Glutamatergic neuron (in vitro differentiated cells): ENCODE data around the gene CRHR2. TPM values are rescaled to one million over a fixed set of nuclear protein-coding genes. Genes with fewer than 3 reads are reported as not detected.
A peak's percentile ranks its signal among the peaks of the same experiment; 100 is the strongest.

Experiments used
- DNase-seq: peaks from one replicate; pipeline ENCODE4 v3.0.0; 2022
- H3K27ac Mint-ChIP-seq: one replicate; pipeline ENCODE4 v1.8.0; 2020; ENCODE audit warnings: mild to moderate bottlenecking, mixed read lengths, inconsistent platforms; ENCODE audit not compliant: unreplicated experiment
- H3K27me3 Mint-ChIP-seq: one replicate; pipeline ENCODE4 v1.8.0; 2020; ENCODE audit warnings: mild to moderate bottlenecking, moderate library complexity, mixed read lengths, inconsistent platforms; ENCODE audit not compliant: unreplicated experiment
- H3K36me3 Mint-ChIP-seq: one replicate; pipeline ENCODE4 v1.8.0; 2020; ENCODE audit warnings: mild to moderate bottlenecking, mixed read lengths, inconsistent platforms; ENCODE audit not compliant: unreplicated experiment
- H3K4me1 Mint-ChIP-seq: one replicate; pipeline ENCODE4 v1.8.0; 2020; ENCODE audit warnings: mild to moderate bottlenecking, low read depth, mixed read lengths, inconsistent platforms; ENCODE audit not compliant: unreplicated experiment
- H3K4me3 Mint-ChIP-seq: one replicate; pipeline ENCODE4 v1.8.0; 2020; ENCODE audit warnings: mild to moderate bottlenecking, mixed read lengths, inconsistent platforms; ENCODE audit not compliant: unreplicated experiment
- H3K9me3 Mint-ChIP-seq: one replicate; pipeline ENCODE4 v1.8.0; 2020; ENCODE audit warnings: mild to moderate bottlenecking, moderate library complexity, mixed read lengths, inconsistent platforms; ENCODE audit not compliant: unreplicated experiment
- total RNA-seq: library from RNA; stranded (reverse); fragmentation: NEBNext Ultra II Directional; extraction: Animal tissue kit (Norgen Biotek cat#: 25700); gene quantifications from one replicate; pipeline ENCODE4 v1.2.1, GENCODE V29; 2021; ENCODE audit not compliant: unreplicated experiment
- TF ChIP-seq, protein P1 (sequence below): fragments of 200-600 bp; sonication (generic); IDR thresholded peaks from one replicate; pipeline ENCODE4 v1.5.0; 2021; ENCODE audit not compliant: partially characterized antibody, unreplicated experiment

Gene CRHR2
- total RNA-seq, 1 donor from 2014 or later, result 2.4 TPM

DNA sequence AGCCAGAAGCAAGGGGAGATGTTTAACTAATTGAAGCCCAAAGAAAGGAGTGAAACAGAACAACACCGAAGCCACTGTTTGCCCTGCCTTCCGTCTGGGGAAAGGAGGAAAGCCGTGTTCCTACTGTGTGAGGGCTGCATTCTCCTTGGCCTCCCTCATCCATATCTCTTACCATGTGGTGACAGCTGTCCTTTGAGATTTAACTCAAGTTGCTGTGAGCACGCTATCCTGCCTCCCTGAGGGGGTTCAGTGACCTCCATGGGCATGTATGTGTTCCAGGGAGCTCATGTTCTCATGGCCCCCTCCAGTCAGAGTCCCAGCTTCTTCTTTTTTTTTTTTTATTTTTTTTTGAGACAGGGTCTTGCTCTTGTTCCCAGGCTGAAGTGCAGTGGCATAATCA is 26.2 kb upstream of the CRHR2 start:
- Mint-ChIP-seq H3K9me3 (peaks cover 2% of the 10 kb centered on the region), H3K4me3 (no peak overlapping the region), H3K36me3 (no peaks in the 10 kb centered on the region), H3K27me3 (peaks cover 4% of the 10 kb centered on the region), H3K4me1 (peaks cover 13% of the 10 kb centered on the region), H3K27ac (no peak overlapping the region)
- no peak for DNase-seq
- TF ChIP-seq, protein P1, sequence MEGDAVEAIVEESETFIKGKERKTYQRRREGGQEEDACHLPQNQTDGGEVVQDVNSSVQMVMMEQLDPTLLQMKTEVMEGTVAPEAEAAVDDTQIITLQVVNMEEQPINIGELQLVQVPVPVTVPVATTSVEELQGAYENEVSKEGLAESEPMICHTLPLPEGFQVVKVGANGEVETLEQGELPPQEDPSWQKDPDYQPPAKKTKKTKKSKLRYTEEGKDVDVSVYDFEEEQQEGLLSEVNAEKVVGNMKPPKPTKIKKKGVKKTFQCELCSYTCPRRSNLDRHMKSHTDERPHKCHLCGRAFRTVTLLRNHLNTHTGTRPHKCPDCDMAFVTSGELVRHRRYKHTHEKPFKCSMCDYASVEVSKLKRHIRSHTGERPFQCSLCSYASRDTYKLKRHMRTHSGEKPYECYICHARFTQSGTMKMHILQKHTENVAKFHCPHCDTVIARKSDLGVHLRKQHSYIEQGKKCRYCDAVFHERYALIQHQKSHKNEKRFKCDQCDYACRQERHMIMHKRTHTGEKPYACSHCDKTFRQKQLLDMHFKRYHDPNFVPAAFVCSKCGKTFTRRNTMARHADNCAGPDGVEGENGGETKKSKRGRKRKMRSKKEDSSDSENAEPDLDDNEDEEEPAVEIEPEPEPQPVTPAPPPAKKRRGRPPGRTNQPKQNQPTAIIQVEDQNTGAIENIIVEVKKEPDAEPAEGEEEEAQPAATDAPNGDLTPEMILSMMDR, result no peak

DNA sequence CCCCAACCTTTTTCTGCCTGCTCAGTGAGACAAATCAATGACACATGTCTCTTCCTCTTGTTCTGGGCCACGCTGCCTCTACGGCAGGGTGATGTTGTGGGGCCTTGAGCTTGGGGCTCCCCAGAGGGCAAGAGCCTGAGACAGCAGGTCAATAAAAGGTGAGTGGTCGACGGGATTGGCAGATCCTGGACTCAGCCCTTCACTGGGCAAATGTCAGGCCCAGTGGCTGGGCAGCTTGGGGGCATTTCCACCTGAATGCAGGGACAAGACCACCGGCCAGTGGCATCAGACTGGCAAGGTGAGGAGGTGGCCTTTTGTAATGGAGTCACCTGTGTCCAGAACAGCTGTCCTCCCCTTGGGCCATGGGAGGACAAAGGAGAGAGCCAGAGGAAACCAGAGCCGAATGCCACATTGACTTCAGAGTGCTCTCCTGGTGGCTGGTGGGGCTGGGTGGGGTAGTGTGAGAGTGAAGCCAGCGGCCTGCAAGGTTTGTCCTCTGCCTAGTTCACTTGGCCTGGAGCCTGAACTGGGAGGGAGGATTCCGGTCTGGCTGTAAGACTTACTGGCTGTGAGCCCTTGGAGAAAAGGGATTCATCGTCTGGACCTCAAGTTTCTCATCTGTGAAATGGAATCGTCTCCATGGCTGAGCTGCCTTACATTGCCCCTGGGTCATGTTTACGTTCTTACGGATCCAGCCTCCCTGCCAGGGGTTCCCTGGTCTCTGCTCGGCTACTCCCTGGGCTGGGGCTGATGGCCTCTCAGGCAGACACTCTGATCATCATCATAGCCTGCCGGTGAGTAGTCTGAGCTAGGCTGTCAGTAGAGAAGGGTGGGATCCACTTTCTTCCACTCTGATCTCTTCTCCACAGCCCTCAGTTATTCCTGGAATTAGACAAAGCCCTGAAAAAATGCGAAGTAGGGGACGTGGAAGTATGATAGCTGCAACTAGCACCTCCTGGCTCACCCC is 25.4 kb upstream of the CRHR2 start:
- Mint-ChIP-seq H3K27me3 (peaks cover 4% of the 10 kb centered on the region), H3K36me3 (no peaks in the 10 kb centered on the region), H3K9me3 (peaks cover 2% of the 10 kb centered on the region), H3K4me1 (peaks cover 13% of the 10 kb centered on the region), H3K27ac (no peak overlapping the region), H3K4me3 (no peak overlapping the region)
- DNase-seq, result no peak
- TF ChIP-seq, protein P1, result no peak

DNA sequence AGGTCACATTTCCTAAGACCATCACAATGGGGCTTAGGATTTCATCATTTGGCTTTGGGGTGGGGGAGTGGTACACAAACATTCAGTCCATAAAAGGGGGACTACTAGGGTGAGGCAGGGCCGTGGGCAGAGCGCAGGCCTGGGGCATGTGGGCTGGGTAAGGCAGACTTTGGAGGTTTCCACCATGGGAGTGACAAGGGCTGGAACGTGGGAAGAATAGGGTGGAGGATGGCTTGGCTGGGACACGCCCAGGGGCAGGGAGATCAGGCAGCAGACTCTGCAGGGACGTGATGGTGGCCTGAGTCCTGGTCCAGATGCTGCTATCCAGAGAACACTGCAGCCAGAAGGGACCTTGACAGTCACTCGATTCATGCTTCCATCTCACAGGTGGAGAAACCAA is 24.7 kb upstream of the CRHR2 start:
- no peaks in the 10 kb centered on the region for H3K36me3 Mint-ChIP-seq
- peaks cover 13% of the 10 kb centered on the region for H3K4me1 Mint-ChIP-seq
- no peak for DNase-seq
- peaks cover 2% of the 10 kb centered on the region for H3K9me3 Mint-ChIP-seq
- TF ChIP-seq, protein P1, result no peak
- no peak overlapping the region for H3K27ac Mint-ChIP-seq
- H3K27me3 Mint-ChIP-seq, result peaks cover 4% of the 10 kb centered on the region
- no peak overlapping the region for H3K4me3 Mint-ChIP-seq

DNA sequence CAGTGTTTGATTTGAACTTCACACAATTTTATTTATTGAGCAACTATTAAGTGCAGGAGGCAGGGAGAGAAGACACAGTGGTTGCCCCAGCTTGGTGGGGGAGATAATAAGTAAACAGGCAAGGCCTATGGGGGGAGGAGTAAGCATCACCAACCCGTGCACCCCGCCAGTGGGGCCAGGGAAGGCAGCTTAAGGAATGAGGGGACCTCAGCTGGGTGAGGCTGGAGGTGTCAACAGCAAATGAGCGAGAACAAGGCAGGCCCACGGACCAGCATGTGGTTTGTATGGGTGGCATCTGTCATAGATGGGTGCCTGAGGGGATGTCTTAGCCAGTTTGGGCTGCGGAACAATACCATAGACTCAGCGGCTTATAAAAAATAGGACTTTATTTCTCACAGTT is 24.1 kb upstream of the CRHR2 start:
- peaks cover 4% of the 10 kb centered on the region for H3K27me3 Mint-ChIP-seq
- peak overlapping the region; percentile 59 for H3K27ac Mint-ChIP-seq
- TF ChIP-seq, protein P1, result no peak
- H3K9me3 Mint-ChIP-seq, result peaks cover 2% of the 10 kb centered on the region
- no peak for DNase-seq
- H3K4me1 Mint-ChIP-seq, result peaks cover 13% of the 10 kb centered on the region
- H3K4me3 Mint-ChIP-seq, result no peak overlapping the region
- no peaks in the 10 kb centered on the region for H3K36me3 Mint-ChIP-seq

DNA sequence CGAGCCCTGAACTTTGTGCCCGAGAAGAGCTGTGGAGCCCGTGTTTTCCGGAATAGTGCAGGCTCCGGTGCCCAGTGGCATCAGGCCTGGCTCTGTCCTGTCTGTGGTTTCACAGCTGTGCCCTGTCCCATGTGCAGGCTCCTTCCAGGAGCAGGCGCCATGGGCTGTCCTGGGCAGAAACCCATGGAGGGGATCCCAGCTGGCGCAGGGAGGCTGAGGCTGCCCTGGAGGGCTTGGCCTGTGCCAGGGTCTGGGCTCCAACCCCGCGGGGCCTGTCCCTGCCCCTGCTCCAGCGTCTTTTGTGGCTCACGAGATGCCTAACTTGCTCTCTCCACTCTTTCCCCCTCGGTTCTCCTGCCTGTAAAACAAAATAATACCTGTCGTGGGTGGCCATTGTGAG is 23.3 kb upstream of the CRHR2 start:
- Mint-ChIP-seq H3K27ac (no peak overlapping the region), H3K27me3 (peaks cover 4% of the 10 kb centered on the region), H3K4me1 (peaks cover 13% of the 10 kb centered on the region), H3K36me3 (no peaks in the 10 kb centered on the region), H3K4me3 (no peak overlapping the region), H3K9me3 (peaks cover 3% of the 10 kb centered on the region)
- no peak for DNase-seq
- TF ChIP-seq, protein P1, result no peak
